Osteoblast (primary cell): Measurements from ENCODE around the gene INSM1. TPM values are rescaled to one million over a fixed set of nuclear protein-coding genes. Genes with fewer than 3 reads are reported as not detected.

ENCODE experiments used
- DNase-seq: peaks from one replicate; pipeline ENCODE4 v3.0.0; 2011; ENCODE audit warnings: low spot score, mixed read lengths; ENCODE audit not compliant: insufficient read length; ENCODE audit errors: missing footprints
- H2AFZ ChIP-seq: 2 replicates; pipeline ENCODE4 v1.6.0; 2011; ENCODE audit warnings: mild to moderate bottlenecking, low read length
- H3K27ac ChIP-seq: 2 replicates; pipeline ENCODE4 v1.5.1; 2011; ENCODE audit warnings: mild to moderate bottlenecking, low read depth, low read length, moderate library complexity
- H3K27me3 ChIP-seq: 2 replicates; pipeline ENCODE4 v1.6.0; 2012; ENCODE audit warnings: mild to moderate bottlenecking, control low read depth, inconsistent platforms, low read length, moderate library complexity; ENCODE audit not compliant: insufficient read depth
- H3K36me3 ChIP-seq: 2 replicates; pipeline ENCODE4 v1.5.1; 2011; ENCODE audit warnings: mild to moderate bottlenecking, low read length, control low read depth, moderate library complexity; ENCODE audit not compliant: insufficient read depth
- H3K4me1 ChIP-seq: 2 replicates; pipeline ENCODE4 v1.5.1; 2011; ENCODE audit warnings: mild to moderate bottlenecking, low read length, control low read depth, moderate library complexity; ENCODE audit not compliant: insufficient read depth
- H3K4me2 ChIP-seq: 2 replicates; pipeline ENCODE4 v1.6.0; 2011; ENCODE audit warnings: mild to moderate bottlenecking, low read length; ENCODE audit not compliant: insufficient read depth
- H3K4me3 ChIP-seq: fragments of 200-600 bp; sonication (generic); 3 replicates; pipeline ENCODE4 v1.5.1; 2012; ENCODE audit warnings: mild to moderate bottlenecking, low read length, inconsistent platforms; ENCODE audit not compliant: insufficient read depth
- H3K79me2 ChIP-seq: 2 replicates; pipeline ENCODE4 v1.6.0; 2012; ENCODE audit warnings: mild to moderate bottlenecking, low read length, control low read depth, inconsistent platforms; ENCODE audit not compliant: insufficient read depth
- H3K9me3 ChIP-seq: 2 replicates; pipeline ENCODE4 v1.5.1; 2011; ENCODE audit warnings: low read depth, low read length, control low read depth
- H4K20me1 ChIP-seq: 2 replicates; pipeline ENCODE4 v1.6.0; 2012; ENCODE audit warnings: mild to moderate bottlenecking, low read length, control low read depth; ENCODE audit not compliant: insufficient read depth
- CTCF ChIP-seq: IDR thresholded peaks from 2 replicates; pipeline ENCODE4 v1.5.1; 2011; ENCODE audit warnings: mild to moderate bottlenecking, low read depth, low read length, moderate library complexity; ENCODE audit errors: extremely low read depth
- total RNA-seq: library from RNA; depleted of rRNA; stranded (reverse); fragments of >200 nt; gene quantifications from 2 replicates; pipeline ENCODE4 v1.2.3, GENCODE V29; 2012

The INSM1 gene
- total RNA-seq, 1 donor = not detected

GRCh38 chr20:20331156-20331555 lies 36.7 kb upstream of the INSM1 start:
- H2AFZ ChIP-seq = no peak overlapping the region
- no peak overlapping the region for H3K4me3 ChIP-seq
- no peaks in the 10 kb centered on the region for H3K4me1 ChIP-seq
- H3K27me3 ChIP-seq = no peaks in the 10 kb centered on the region
- H3K27ac ChIP-seq = no peak overlapping the region
- H3K4me2 ChIP-seq = no peak overlapping the region
- no peak for TF ChIP-seq CTCF
- DNase-seq = no peak
- no peaks in the 10 kb centered on the region for H3K9me3 ChIP-seq
- H4K20me1 ChIP-seq = no peaks in the 10 kb centered on the region
- no peaks in the 10 kb centered on the region for H3K79me2 ChIP-seq
- no peaks in the 10 kb centered on the region for H3K36me3 ChIP-seq

GRCh38 chr20:20331817-20332216 lies 36.1 kb upstream of the INSM1 start:
- Histone ChIP-seq H4K20me1 (no peaks in the 10 kb centered on the region), H3K4me3 (no peak overlapping the region), H3K4me2 (no peak overlapping the region), H3K9me3 (no peaks in the 10 kb centered on the region), H3K36me3 (no peaks in the 10 kb centered on the region), H3K79me2 (no peaks in the 10 kb centered on the region), H3K27me3 (no peaks in the 10 kb centered on the region), H3K4me1 (no peaks in the 10 kb centered on the region), H2AFZ (no peak overlapping the region), H3K27ac (no peak overlapping the region)
- no peak for DNase-seq
- TF ChIP-seq CTCF = no peak

GRCh38 chr20:20333866-20334265 lies 34.0 kb upstream of the INSM1 start:
- no peaks in the 10 kb centered on the region for H4K20me1 ChIP-seq
- no peak for DNase-seq
- H3K36me3 ChIP-seq = no peaks in the 10 kb centered on the region
- H2AFZ ChIP-seq = no peak overlapping the region
- no peaks in the 10 kb centered on the region for H3K9me3 ChIP-seq
- no peak overlapping the region for H3K4me2 ChIP-seq
- no peaks in the 10 kb centered on the region for H3K79me2 ChIP-seq
- no peak for TF ChIP-seq CTCF
- H3K27ac ChIP-seq = no peak overlapping the region
- H3K4me1 ChIP-seq = no peaks in the 10 kb centered on the region
- H3K4me3 ChIP-seq = no peak overlapping the region
- no peaks in the 10 kb centered on the region for H3K27me3 ChIP-seq

- Histone ChIP-seq H2AFZ (no peak overlapping the region), H3K4me3 (no peak overlapping the region), H3K9me3 (no peaks in the 10 kb centered on the region), H3K27me3 (no peaks in the 10 kb centered on the region), H4K20me1 (no peaks in the 10 kb centered on the region), H3K4me2 (no peak overlapping the region), H3K79me2 (no peaks in the 10 kb centered on the region), H3K4me1 (no peaks in the 10 kb centered on the region), H3K27ac (no peak overlapping the region), H3K36me3 (no peaks in the 10 kb centered on the region)
- DNase-seq = no peak
- no peak for TF ChIP-seq CTCF
These were observed 33.4 kb upstream of the INSM1 start for GRCh38 chr20:20334489-20334888.
